Ishikawa (cell line): ENCODE results near the gene GLDC.

ENCODE experiments used
- CEBPB ChIP-seq: IDR thresholded peaks from 2 replicates; pipeline ENCODE4 v1.6.1; 2012
- NFIC ChIP-seq: IDR thresholded peaks from 2 replicates; pipeline ENCODE4 v1.6.1; 2012
- RAD21 ChIP-seq: IDR thresholded peaks from 2 replicates; pipeline ENCODE4 v1.6.1; 2012; ENCODE audit warnings: low read depth
- TF ChIP-seq, protein P1 (sequence below): IDR thresholded peaks from 2 replicates; pipeline ENCODE4 v1.6.1; 2012; ENCODE audit warnings: low read depth, mild to moderate bottlenecking

- TF ChIP-seq RAD21, result no peak
- TF ChIP-seq CEBPB, result no peak
- TF ChIP-seq, protein P1, sequence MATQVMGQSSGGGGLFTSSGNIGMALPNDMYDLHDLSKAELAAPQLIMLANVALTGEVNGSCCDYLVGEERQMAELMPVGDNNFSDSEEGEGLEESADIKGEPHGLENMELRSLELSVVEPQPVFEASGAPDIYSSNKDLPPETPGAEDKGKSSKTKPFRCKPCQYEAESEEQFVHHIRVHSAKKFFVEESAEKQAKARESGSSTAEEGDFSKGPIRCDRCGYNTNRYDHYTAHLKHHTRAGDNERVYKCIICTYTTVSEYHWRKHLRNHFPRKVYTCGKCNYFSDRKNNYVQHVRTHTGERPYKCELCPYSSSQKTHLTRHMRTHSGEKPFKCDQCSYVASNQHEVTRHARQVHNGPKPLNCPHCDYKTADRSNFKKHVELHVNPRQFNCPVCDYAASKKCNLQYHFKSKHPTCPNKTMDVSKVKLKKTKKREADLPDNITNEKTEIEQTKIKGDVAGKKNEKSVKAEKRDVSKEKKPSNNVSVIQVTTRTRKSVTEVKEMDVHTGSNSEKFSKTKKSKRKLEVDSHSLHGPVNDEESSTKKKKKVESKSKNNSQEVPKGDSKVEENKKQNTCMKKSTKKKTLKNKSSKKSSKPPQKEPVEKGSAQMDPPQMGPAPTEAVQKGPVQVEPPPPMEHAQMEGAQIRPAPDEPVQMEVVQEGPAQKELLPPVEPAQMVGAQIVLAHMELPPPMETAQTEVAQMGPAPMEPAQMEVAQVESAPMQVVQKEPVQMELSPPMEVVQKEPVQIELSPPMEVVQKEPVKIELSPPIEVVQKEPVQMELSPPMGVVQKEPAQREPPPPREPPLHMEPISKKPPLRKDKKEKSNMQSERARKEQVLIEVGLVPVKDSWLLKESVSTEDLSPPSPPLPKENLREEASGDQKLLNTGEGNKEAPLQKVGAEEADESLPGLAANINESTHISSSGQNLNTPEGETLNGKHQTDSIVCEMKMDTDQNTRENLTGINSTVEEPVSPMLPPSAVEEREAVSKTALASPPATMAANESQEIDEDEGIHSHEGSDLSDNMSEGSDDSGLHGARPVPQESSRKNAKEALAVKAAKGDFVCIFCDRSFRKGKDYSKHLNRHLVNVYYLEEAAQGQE, result no peak
- no peak for TF ChIP-seq NFIC
Measured at GRCh38 chr9:6677803-6678202, 32.3 kb upstream of the GLDC start.
